Activated T-helper 1 cell treated with anti-CD3 and anti-CD28 coated beads, Interleukin-12 subunit alpha, Interleukin-12 subunit beta, Interleukin-2, Interleukin-4 antibody, amounts not matched to agents 30 ng/mL and 10 ng/mL and 1 ng/mL, durations not matched to agents 14 hours and 24 hours and 36 hours (primary cell): ENCODE measurements around the gene GBP2. TPM values are rescaled to one million over a fixed set of nuclear protein-coding genes. Genes with fewer than 3 reads are reported as not detected.
"Not testable (repeated sequence)": the region's sequence is repeated elsewhere in the genome, so short reads cannot be mapped to it uniquely, and the experiment has no call there.

Experiments
- DNase-seq: peaks from one replicate; pipeline ENCODE4 v3.0.0; 2021; ENCODE audit warnings: low spot score
- H3K27ac Mint-ChIP-seq: one replicate; pipeline ENCODE4 v1.8.0; 2021; ENCODE audit warnings: mild to moderate bottlenecking, mixed read lengths
- H3K27me3 Mint-ChIP-seq: one replicate; pipeline ENCODE4 v1.8.0; 2022; ENCODE audit warnings: mild to moderate bottlenecking, moderate library complexity, mixed read lengths; ENCODE audit not compliant: insufficient read depth
- H3K36me3 Mint-ChIP-seq: one replicate; pipeline ENCODE4 v1.8.0; 2021; ENCODE audit warnings: low read depth, mixed read lengths
- H3K4me1 Mint-ChIP-seq: one replicate; pipeline ENCODE4 v1.8.0; 2021; ENCODE audit warnings: low read depth, mixed read lengths
- H3K4me3 Mint-ChIP-seq: one replicate; pipeline ENCODE4 v1.8.0; 2021; ENCODE audit warnings: mild to moderate bottlenecking, moderate library complexity, mixed read lengths
- H3K9me3 Mint-ChIP-seq: one replicate; pipeline ENCODE4 v1.8.0; 2021; ENCODE audit warnings: mixed read lengths
- intact Hi-C: fragments of 100-400 bp; cut with micrococcal nuclease; formaldehyde crosslinking; loops from one replicate; pipeline ENCODE4 v1.15.1; 2024
- total RNA-seq: library from RNA; stranded (reverse); gene quantifications from 2 replicates; pipeline ENCODE4 v1.2.3, GENCODE V29; 2022

Gene GBP2
- total RNA-seq, 1 donor from 2014 or later, result 225 TPM

DNA sequence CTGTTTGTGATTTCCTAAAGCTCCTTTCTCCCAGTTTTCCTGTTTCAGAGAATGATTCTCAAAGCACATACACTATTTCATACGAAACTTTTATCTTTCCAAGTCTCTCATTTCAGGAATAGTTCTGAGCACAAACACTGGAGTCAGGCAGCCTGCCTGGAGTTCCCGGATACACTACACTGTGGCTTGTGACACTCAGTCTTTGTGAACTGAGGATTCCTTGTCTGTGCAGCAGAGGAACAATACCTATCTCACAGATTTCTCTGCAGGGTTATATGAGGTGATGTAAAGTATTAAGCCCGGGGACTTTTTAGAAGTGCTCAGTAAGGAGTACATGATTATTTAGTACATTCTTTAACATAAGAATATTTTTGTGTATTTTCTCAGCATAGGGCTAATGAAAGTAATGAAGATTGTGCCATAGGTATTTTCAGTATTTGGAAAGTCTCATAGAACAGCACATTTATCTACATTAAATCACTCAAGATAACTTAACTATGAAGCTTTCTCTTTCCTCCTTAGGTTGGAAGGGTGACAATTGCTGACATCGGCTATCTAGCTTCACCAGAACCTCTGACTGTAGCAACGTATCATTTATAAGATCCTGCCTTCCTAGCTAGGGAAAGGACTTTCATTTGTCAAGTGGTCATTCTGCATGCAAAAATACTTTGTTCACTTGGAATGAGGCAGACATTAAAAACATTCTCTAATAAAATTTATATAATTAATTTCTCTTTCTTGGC, 12.9 kb downstream of the GBP2 start:
- no peak for DNase-seq
- Mint-ChIP-seq H3K27me3 (no peaks in the 10 kb centered on the region), H3K36me3 (peaks cover 67% of the 10 kb centered on the region), H3K4me1 (peaks cover 47% of the 10 kb centered on the region), H3K9me3 (peaks cover 4% of the 10 kb centered on the region), H3K27ac (no peak overlapping the region), H3K4me3 (no peak overlapping the region)
- intact Hi-C loops, result no loop called here

DNA sequence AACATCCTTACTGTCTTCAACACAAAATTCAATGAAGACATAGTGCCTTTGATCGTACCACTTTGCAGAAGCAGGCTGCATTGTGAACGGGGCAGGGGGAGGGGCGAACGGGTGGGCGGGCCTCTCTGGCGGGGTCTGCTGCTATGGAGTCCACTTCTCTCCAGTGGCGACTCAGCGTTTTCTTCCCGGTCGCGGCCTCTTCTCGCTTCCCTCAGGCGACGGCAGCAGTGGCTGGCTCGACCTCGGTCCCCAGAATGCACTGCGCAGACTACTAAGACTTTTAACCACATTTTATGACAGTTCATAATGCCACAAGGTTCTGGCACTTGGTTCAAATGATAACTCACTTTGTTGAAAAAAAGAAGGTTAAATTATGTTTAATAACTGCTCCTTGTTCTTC, 21.2 kb downstream of the GBP2 start:
- Mint-ChIP-seq H3K9me3 (no peaks in the 10 kb centered on the region), H3K27ac (no peak overlapping the region), H3K4me3 (no peak overlapping the region), H3K27me3 (no peaks in the 10 kb centered on the region), H3K36me3 (peaks cover 59% of the 10 kb centered on the region), H3K4me1 (peaks cover 9% of the 10 kb centered on the region)
- intact Hi-C loops, result no loop called here
- DNase-seq, result no peak

DNA sequence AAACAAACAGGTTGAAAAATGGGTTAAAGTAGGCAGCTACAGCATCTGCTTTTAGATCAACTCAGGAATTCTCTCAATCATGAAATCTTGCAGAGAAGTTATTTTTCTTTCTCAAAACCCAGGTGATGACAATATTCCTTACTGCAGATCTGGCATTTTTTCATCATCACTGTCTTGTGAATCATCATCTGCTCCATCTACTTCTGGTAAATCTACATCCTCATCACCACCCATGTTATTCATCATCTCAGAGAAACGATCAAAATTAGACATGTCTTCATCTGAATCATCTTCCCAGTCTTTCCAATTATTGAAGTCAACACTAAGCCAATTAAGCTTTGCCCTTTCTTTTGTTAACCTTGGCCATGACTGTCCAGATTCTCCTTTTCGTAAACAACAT, 21.8 kb downstream of the GBP2 start:
- intact Hi-C loops, result no loop called here
- Mint-ChIP-seq H3K4me1 (peaks cover 9% of the 10 kb centered on the region), H3K9me3 (no peaks in the 10 kb centered on the region), H3K27me3 (no peaks in the 10 kb centered on the region), H3K36me3 (peaks cover 54% of the 10 kb centered on the region), H3K4me3 (no peak overlapping the region), H3K27ac (peak overlapping the region; percentile 14)
- DNase-seq, result no peak

DNA sequence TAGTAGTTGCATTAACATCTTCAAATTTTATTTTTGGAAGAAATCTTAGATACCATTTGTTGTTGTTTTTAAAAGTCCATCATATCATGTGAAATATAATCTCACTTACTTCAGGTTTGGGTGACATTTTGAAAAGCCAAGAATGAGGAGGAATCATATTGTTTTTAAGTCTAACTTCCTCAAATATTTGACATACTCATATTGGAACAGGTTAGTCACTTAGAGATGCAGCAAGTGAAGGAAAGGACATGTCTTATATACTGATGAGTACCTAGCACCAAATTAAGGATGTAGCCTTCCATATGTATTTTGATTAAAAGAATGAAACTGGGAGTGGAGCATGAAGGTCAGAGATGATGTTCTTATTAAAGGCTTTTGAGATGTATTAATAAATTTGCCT, 23.9 kb downstream of the GBP2 start:
- H3K27me3 Mint-ChIP-seq, result no peaks in the 10 kb centered on the region
- DNase-seq, result no peak
- H3K4me3 Mint-ChIP-seq, result no peak overlapping the region
- no peak overlapping the region for H3K27ac Mint-ChIP-seq
- H3K9me3 Mint-ChIP-seq, result peaks cover 4% of the 10 kb centered on the region
- peaks cover 39% of the 10 kb centered on the region for H3K36me3 Mint-ChIP-seq
- intact Hi-C loops, result no loop called here
- peaks cover 14% of the 10 kb centered on the region for H3K4me1 Mint-ChIP-seq

DNA sequence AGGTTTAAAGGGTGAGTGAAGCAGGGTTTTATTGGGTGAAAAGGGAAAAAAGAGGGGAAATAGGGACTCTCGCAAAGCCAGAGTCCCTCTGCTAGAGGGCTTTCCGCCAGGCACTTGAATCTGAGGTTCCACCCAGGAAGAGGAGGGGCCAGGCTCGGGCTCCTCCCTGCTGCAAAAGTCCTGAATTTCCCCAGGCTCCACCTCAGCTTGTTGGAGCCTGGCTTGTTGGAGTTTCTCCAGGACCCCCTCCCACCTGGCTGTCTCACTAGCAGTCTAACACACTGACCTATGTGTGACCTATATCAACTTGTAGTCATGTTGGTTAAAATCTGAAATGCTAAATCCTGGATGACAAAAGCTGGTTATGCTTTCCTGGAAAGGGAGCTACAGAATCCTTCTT, 25.5 kb downstream of the GBP2 start:
- Mint-ChIP-seq H3K4me3 (no peak overlapping the region), H3K36me3 (peaks cover 24% of the 10 kb centered on the region), H3K9me3 (peaks cover 18% of the 10 kb centered on the region), H3K4me1 (peaks cover 14% of the 10 kb centered on the region), H3K27ac (no peak overlapping the region), H3K27me3 (no peaks in the 10 kb centered on the region)
- no peak for DNase-seq
- intact Hi-C loops, result no loop called here

DNA sequence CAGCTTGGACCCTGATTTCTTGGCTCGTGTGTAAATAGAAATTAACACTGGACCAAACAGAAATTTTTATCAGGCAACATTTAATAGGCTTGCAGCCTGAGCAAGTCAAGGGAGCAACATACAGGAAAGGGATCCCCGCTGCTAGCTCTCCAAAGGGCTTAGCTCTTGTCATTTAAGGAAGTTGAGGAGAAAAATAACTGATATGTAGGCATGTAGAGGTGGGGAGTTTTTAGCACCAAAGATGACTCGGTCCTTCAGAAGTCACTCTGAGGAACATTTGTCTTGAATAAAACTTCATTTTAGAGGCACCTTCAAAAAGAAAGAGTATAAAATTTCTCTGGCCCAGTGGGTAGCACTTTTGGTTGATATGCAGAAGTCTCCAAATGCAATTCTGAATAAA, 27.1 kb downstream of the GBP2 start:
- Mint-ChIP-seq H3K9me3 (peaks cover 24% of the 10 kb centered on the region), H3K27ac (no peak overlapping the region), H3K27me3 (no peaks in the 10 kb centered on the region), H3K36me3 (peaks cover 10% of the 10 kb centered on the region), H3K4me1 (peaks cover 6% of the 10 kb centered on the region), H3K4me3 (no peak overlapping the region)
- intact Hi-C loops, result no loop called here
- no peak for DNase-seq

DNA sequence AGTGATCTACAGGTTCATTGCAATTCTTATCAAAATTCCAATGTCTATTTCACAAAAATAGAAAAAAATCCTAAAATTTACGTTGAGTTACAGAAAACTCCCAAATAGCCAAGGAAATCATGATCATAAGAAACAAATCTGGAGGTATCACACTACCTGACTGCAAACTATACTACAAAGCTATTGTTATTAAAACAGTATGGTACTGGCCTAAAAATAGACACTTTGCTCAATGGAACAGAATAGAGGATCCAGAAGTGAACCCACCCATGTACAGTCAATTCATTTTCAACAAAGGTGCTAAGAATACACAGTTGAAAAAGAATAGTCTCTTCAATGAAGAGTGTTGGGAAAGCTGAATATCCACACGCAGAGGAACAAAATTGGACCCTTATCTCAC, 30.2 kb downstream of the GBP2 start:
- Mint-ChIP-seq H3K4me1 (peaks cover 5% of the 10 kb centered on the region), H3K4me3 (no peak overlapping the region), H3K9me3 (peaks cover 24% of the 10 kb centered on the region), H3K36me3 (peaks cover 6% of the 10 kb centered on the region), H3K27me3 (no peaks in the 10 kb centered on the region), H3K27ac (no peak overlapping the region)
- intact Hi-C loops, result no loop called here
- DNase-seq, result no peak

DNA sequence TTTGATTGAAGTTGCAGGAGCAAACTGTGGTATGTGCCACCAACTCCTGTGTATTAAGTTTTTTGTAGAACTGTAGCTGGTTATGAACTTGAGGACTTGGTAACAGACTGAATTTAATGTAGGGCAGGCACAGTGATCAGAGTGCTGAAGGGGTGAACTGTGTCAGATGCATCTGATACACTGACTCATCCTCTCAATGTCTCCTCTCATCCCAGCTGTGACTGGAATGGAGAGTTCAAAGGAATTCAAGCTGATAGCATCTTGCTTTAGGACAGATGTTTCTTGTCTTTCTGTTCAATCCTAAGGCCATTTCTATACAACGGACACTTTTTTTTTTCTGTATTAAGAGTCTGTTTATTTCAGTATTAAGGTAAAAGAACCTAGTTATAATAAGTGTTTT, 36.0 kb downstream of the GBP2 start:
- intact Hi-C loops, result no loop called here
- no peak for DNase-seq
- no peaks in the 10 kb centered on the region for H3K36me3 Mint-ChIP-seq

DNA sequence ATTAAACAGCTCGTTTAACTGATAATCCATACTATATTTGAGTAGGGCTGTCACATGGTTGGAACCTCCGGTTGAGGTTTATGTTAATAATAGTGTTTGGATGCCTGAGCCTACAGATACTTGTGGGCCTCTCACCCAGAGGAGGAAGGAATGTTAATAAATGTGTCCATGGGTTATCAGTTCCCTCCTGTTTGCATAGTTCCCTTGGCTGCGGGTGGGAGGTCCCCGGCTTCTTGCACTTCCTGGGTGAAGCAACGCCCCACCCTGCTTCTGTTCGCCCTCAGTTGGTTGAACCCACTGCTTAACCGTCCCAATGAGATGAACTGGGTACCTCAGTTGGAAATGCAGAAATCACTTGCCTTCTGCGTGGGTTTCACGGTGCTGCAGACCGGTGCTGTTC, 37.3 kb downstream of the GBP2 start:
- Mint-ChIP-seq H3K36me3 (no peaks in the 10 kb centered on the region), H3K4me1 (peaks cover 8% of the 10 kb centered on the region), H3K9me3 (no peaks in the 10 kb centered on the region), H3K27ac (no peak overlapping the region), H3K4me3 (no peak overlapping the region), H3K27me3 (peaks cover 2% of the 10 kb centered on the region)
- intact Hi-C loops, result no loop called here
- no peak for DNase-seq

More for the DNA sequence above, 36.0 kb downstream of the GBP2 start:
- H3K27me3 Mint-ChIP-seq, result peaks cover 2% of the 10 kb centered on the region
- no peak overlapping the region for H3K27ac Mint-ChIP-seq
- no peak overlapping the region for H3K4me3 Mint-ChIP-seq
- peaks cover 6% of the 10 kb centered on the region for H3K9me3 Mint-ChIP-seq
- no peaks in the 10 kb centered on the region for H3K4me1 Mint-ChIP-seq

DNA sequence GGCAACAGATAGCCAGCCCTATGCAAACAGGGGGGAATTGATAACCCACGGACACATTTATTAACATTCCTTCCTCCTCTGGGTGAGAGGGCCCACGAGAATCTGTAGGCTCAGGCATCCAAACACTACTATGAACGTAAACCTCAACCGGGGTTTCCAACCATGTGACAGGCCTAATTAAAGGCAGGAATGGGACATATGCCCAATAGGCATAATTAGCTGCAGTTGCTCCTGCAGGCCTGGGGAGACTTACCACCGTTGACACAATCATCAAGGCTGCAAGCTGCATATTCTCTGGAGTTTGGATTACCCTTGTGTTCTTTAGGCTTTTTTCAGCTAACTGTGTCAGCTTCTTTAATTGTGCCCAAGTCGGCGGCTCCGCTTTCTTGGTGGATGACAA, 38.7 kb downstream of the GBP2 start:
- H3K9me3 Mint-ChIP-seq, result no peaks in the 10 kb centered on the region
- intact Hi-C loops, result no loop called here
- no peak overlapping the region for H3K4me3 Mint-ChIP-seq
- peaks cover 8% of the 10 kb centered on the region for H3K4me1 Mint-ChIP-seq
- no peak for DNase-seq
- H3K27ac Mint-ChIP-seq, result no peak overlapping the region
- H3K36me3 Mint-ChIP-seq, result no peaks in the 10 kb centered on the region
- H3K27me3 Mint-ChIP-seq, result peaks cover 2% of the 10 kb centered on the region

DNA sequence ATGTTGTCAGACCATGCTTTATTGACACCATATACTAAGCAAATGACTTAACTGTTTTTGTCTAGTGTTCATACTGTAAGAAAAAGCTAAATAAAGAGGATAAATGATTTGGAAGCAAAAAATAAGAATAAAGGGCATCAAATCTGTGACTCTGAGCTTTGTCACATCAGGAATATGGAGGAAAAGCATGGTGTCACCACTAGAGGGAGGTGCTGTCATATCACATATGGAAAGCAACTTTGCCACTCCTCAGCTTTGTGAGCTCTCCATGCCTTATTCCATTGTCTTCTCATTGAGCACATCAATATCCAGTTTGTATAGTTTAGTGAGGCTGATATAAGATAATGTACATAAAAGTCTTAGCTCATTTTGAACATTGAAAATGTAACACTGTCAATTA, 40.1 kb downstream of the GBP2 start:
- peak; percentile 47 for DNase-seq
- no peaks in the 10 kb centered on the region for H3K9me3 Mint-ChIP-seq
- peaks cover 8% of the 10 kb centered on the region for H3K4me1 Mint-ChIP-seq
- H3K27me3 Mint-ChIP-seq, result peaks cover 2% of the 10 kb centered on the region
- intact Hi-C loops, result loop anchor here (1.0 kb wide), 4 partner anchors 87 to 370 kb away; no protein-coding TSS in a partner anchor
- no peak overlapping the region for H3K4me3 Mint-ChIP-seq
- no peaks in the 10 kb centered on the region for H3K36me3 Mint-ChIP-seq
- no peak overlapping the region for H3K27ac Mint-ChIP-seq

DNA sequence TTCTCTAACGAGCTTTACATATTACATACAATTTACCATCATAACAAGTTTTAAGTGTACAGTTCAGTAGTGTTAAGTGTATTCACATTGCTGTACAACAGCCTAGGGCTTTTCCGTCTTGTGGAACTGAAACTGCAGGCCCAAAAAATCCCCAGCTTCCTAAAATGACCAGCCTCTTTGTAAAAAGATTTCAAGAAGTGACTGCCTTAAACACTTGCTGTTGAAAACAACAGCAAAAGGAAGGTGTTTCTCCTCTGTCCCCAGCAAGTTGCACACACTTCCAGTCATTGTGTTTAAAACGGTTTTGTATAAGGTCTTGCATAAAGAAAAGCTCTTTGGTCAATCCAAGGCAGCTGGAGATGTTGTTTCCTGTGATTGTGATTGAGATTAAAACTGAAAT, 44.9 kb downstream of the GBP2 start:
- Mint-ChIP-seq H3K27ac (no peak overlapping the region), H3K36me3 (no peaks in the 10 kb centered on the region), H3K9me3 (peaks cover 22% of the 10 kb centered on the region), H3K4me1 (peaks cover 8% of the 10 kb centered on the region), H3K4me3 (no peak overlapping the region), H3K27me3 (peaks cover 3% of the 10 kb centered on the region)
- intact Hi-C loops, result no loop called here
- DNase-seq, result no peak

DNA sequence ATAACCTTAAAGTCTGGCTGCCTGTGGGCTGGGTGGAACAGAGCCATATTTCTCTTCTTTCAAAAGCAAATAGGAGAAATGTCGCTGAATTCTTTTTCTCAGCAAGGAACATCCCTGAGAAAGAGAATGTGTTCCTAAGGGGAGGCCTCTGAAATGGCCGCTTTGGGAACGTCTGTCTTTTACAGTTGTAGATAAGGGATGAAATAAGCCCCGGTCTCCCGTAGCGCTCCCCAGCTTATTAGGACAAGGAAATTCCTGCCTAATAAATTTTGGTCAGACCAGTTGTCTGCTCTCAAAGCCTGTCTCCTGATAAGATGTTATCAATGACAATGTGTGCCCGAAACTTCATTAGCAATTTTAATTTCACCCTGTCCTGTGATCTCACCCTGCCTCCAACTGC, 45.8 kb downstream of the GBP2 start:
- intact Hi-C loops, H3K4me3 Mint-ChIP-seq, DNase-seq, H3K27me3 Mint-ChIP-seq, H3K4me1 Mint-ChIP-seq, H3K27ac Mint-ChIP-seq, H3K36me3 Mint-ChIP-seq: not testable (repeated sequence)
- H3K9me3 Mint-ChIP-seq, result peaks cover 22% of the 10 kb centered on the region
